Endothelial cell of umbilical vein (primary cell): ENCODE data around the gene AOX1. TPM values are rescaled to one million over a fixed set of nuclear protein-coding genes. Genes with fewer than 3 reads are reported as not detected.

ENCODE experiments used
- BruUV-seq: library from RNA; stranded (reverse); fragments of 400-500 nt; replicated peaks from 2 replicates; lab custom pipeline; 2021; lab: Mats Ljungman, UMichigan
- CTCF ChIA-PET: fragments of 300-600, 350-600 bp; sonication (Branson Sonifier 250); formaldehyde crosslinking; loops from one replicate; lab custom pipeline; 2021; ENCODE audit warnings: antibody characterized with exemption, inconsistent platforms; lab: Charles Lee
- POLR2A ChIA-PET: fragments of 300-600, 350-600 bp; sonication (Branson Sonifier 250); formaldehyde crosslinking; loops from one replicate; lab custom pipeline; 2021; ENCODE audit warnings: antibody characterized with exemption, inconsistent platforms; lab: Charles Lee
- DNase-seq: peaks from one replicate; pipeline ENCODE4 v3.0.0-alpha.2; 2011; ENCODE audit warnings: low read depth, low spot score
- FAIRE-seq: peaks from 2 replicates; lab custom pipeline; 2011; peaks lifted over from hg19 to GRCh38; lab: Jason Lieb, UNC
- H2AFZ ChIP-seq: 2 replicates; pipeline ENCODE4 v1.6.0; 2012; ENCODE audit warnings: low read depth, low read length, control low read depth, inconsistent platforms
- H3K27ac ChIP-seq: 2 replicates; pipeline ENCODE4 v1.5.1; 2011; ENCODE audit warnings: low read depth, mild to moderate bottlenecking, control low read depth, low read length, moderate library complexity; ENCODE audit not compliant: insufficient read depth
- H3K27me3 ChIP-seq, 2 experiments: 2 replicates each; pipeline versions ENCODE4 v1.6.0 to v1.6.1; 2011; ENCODE audit warnings: low read length in 2 of 2, mixed read lengths in 1 of 2; ENCODE audit not compliant: control insufficient read depth in 2 of 2, insufficient read depth in 2 of 2
- H3K36me3 ChIP-seq, 2 experiments: 2 replicates in 1 of 2; 3 replicates in 1 of 2; pipeline ENCODE4 v1.5.1; 2011; ENCODE audit warnings: low read length in 2 of 2, mild to moderate bottlenecking in 1 of 2, moderate library complexity in 1 of 2; ENCODE audit not compliant: control insufficient read depth in 2 of 2, insufficient read depth in 2 of 2; ENCODE audit errors: extremely low read depth in 1 of 2
- H3K4me1 ChIP-seq: 3 replicates; pipeline ENCODE4 v1.5.1; 2011; ENCODE audit warnings: mild to moderate bottlenecking, low read length; ENCODE audit not compliant: control insufficient read depth, insufficient read depth; ENCODE audit errors: extremely low read depth
- H3K4me2 ChIP-seq: 2 replicates; pipeline ENCODE4 v1.6.1; 2011; ENCODE audit warnings: low read length, control low read depth, mixed read lengths; ENCODE audit not compliant: insufficient read depth
- H3K4me3 ChIP-seq, 3 experiments: fragments of 200-600 bp in 1 of 3; sonication (generic), shearing (Covaris generic) in 1 of 3; replicated peaks in 1 of 3; 2 replicates each; pipeline ENCODE4 v1.5.1; 2011 to 2016; ENCODE audit warnings: control low read depth in 3 of 3, low read length in 3 of 3, mild to moderate bottlenecking in 2 of 3, inconsistent platforms in 1 of 3, low read depth in 1 of 3, moderate library complexity in 1 of 3; ENCODE audit not compliant: insufficient read depth in 1 of 3
- H3K79me2 ChIP-seq: 2 replicates; pipeline ENCODE4 v1.6.0; 2012; ENCODE audit warnings: low read length, inconsistent platforms; ENCODE audit not compliant: control insufficient read depth, insufficient read depth
- H3K9ac ChIP-seq: replicated peaks from 2 replicates; pipeline ENCODE3; 2011; ENCODE audit warnings: low read length, control low read depth; ENCODE audit not compliant: insufficient read depth; ENCODE audit errors: extremely low read depth
- H3K9me1 ChIP-seq: replicated peaks from 3 replicates; pipeline ENCODE4 v1.6.0; 2011; ENCODE audit warnings: mild to moderate bottlenecking, low read length; ENCODE audit not compliant: control insufficient read depth, insufficient read depth; ENCODE audit errors: extremely low read depth
- H3K9me3 ChIP-seq: replicated peaks from 2 replicates; pipeline ENCODE4 v1.5.1; 2012; ENCODE audit warnings: low read length, inconsistent platforms; ENCODE audit not compliant: control insufficient read depth, insufficient read depth
- H4K20me1 ChIP-seq: replicated peaks from 2 replicates; pipeline ENCODE3; 2011; ENCODE audit warnings: mild to moderate bottlenecking, low read length; ENCODE audit not compliant: control insufficient read depth, insufficient read depth; ENCODE audit errors: extremely low read depth
- EZH2 ChIP-seq: IDR thresholded peaks from 2 replicates; pipeline ENCODE4 v1.6.1; 2012; ENCODE audit warnings: borderline replicate concordance, low read depth, mild to moderate bottlenecking, moderate library complexity, low read length, inconsistent platforms; ENCODE audit not compliant: severe bottlenecking
- JUN ChIP-seq: IDR thresholded peaks from 2 replicates; pipeline ENCODE4 v1.6.1; 2011; ENCODE audit warnings: borderline replicate concordance, low read depth; ENCODE audit not compliant: insufficient read length, insufficient read depth
- POLR2A ChIP-seq: IDR thresholded peaks from 2 replicates; pipeline ENCODE4 v1.6.1; 2012; ENCODE audit warnings: low read depth, mild to moderate bottlenecking, control low read depth, low read length
- POLR2AphosphoS5 ChIP-seq: IDR thresholded peaks from 2 replicates; pipeline ENCODE4 v1.6.1; 2012; ENCODE audit warnings: low read depth, mild to moderate bottlenecking, control low read depth, low read length, moderate library complexity; ENCODE audit not compliant: insufficient read depth
- dilution Hi-C: fragments of 300-500 bp; cut with MboI; formaldehyde crosslinking; loops from one replicate; pipeline ENCODE4 v1.15.0; 2019; ENCODE audit warnings: low sequenced_read_pairs; ENCODE audit not compliant: extremely low pct_ligation_motif_present
- intact Hi-C: fragments of 100-400 bp; cut with micrococcal nuclease; formaldehyde crosslinking; loops from one replicate; pipeline ENCODE4 v1.10.0; 2022
- polyA plus RNA-seq, 4 experiments: library from polyadenylated mRNA; depleted of rRNA in 3 of 4; stranded (reverse) in 3 of 4; unstranded in 1 of 4; fragments of >200 nt; gene quantifications; 2 replicates each; pipeline versions ENCODE4 v1.2.1 to v1.2.3, GENCODE V29; 2011 to 2012; ENCODE audit warnings: missing spikeins in 1 of 4
- total RNA-seq: library from RNA; stranded (reverse); gene quantifications from 2 replicates; pipeline ENCODE4 v1.2.3, GENCODE V29; 2021
- TF ChIP-seq, protein P1 (sequence below), 2 donors: IDR thresholded peaks; 1 replicate in 1 of 2; 2 replicates in 1 of 2; pipeline ENCODE4 v1.5.1; 2011; ENCODE audit warnings: low read length in 2 of 2, mild to moderate bottlenecking in 2 of 2, moderate library complexity in 2 of 2, control low read depth in 1 of 2, inconsistent platforms in 1 of 2, low read depth in 1 of 2; ENCODE audit not compliant: insufficient read depth in 1 of 2; ENCODE audit errors: extremely low read depth in 1 of 2
- TF ChIP-seq, protein P2 (sequence below): IDR thresholded peaks from 2 replicates; pipeline ENCODE4 v1.6.1; 2011; ENCODE audit not compliant: insufficient read depth, insufficient read length

The AOX1 gene
- total and polyA plus RNA-seq, 2 donors (not counting 3 experiments of a cell fraction or from before 2014, with no cell fraction given) = 0.03 to 0.46 TPM

DNA sequence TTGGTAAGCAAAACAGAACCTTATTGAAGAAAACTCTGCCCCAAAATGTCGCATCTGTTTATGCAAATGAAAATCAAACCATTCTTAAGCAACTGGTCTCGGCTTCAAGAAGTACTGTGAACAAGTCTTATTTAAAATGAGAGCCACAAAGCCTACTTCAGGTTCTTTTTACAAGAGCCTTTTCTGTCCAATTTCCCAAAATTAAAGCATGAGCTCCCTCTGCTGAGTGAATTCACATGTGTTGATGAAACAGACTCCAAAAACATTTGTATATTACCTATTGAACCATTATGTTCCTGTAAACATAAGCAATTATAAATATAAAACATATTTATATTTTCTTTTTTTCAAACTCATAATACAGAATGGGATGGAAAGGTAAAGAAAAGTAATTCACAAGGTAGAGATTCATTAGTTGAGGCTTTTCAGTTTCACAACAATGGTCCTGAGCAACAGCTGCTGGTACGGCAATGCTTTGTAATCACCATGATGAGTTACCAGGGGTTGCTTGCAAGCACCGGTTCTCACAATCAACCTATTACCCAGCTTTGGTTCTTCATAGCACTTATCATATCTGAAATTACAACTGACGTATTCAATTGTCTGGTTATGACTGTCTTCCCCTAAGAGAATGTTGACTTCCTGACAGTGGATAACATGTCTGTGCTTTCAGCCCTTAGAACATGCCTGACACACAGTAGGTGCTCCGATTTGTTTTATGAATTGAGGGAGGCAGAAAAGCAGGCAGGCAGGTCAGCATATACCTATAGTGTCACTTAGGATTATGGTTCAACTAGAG lies 117.5 kb downstream of the AOX1 start:
- Histone ChIP-seq H3K4me1 (no peaks in the 10 kb centered on the region), H3K27me3 (peaks cover 16 to 22% of the 10 kb centered on the region in 2 experiments), H3K4me2 (no peak overlapping the region), H3K4me3 (no peak overlapping the region), H2AFZ (no peak overlapping the region), H4K20me1 (no peaks in the 10 kb centered on the region), H3K9me1 (no peaks in the 10 kb centered on the region), H3K9ac (no peak overlapping the region), H3K27ac (no peak overlapping the region), H3K36me3 (no peaks in the 10 kb centered on the region), H3K79me2 (no peaks in the 10 kb centered on the region), H3K9me3 (no peaks in the 10 kb centered on the region)
- DNase-seq (peak; percentile 58), FAIRE-seq (peak; percentile 46)
- POLR2A ChIA-PET = no interaction called here
- dilution Hi-C loops = no loop called here
- BruUV-seq = no TSS peak
- intact Hi-C loops = loop anchor here (1.0 kb wide), 5 partner anchors 125 to 730 kb away; no protein-coding TSS in a partner anchor
- no peak for TF ChIP-seq POLR2A
- TF ChIP-seq, protein P1, sequence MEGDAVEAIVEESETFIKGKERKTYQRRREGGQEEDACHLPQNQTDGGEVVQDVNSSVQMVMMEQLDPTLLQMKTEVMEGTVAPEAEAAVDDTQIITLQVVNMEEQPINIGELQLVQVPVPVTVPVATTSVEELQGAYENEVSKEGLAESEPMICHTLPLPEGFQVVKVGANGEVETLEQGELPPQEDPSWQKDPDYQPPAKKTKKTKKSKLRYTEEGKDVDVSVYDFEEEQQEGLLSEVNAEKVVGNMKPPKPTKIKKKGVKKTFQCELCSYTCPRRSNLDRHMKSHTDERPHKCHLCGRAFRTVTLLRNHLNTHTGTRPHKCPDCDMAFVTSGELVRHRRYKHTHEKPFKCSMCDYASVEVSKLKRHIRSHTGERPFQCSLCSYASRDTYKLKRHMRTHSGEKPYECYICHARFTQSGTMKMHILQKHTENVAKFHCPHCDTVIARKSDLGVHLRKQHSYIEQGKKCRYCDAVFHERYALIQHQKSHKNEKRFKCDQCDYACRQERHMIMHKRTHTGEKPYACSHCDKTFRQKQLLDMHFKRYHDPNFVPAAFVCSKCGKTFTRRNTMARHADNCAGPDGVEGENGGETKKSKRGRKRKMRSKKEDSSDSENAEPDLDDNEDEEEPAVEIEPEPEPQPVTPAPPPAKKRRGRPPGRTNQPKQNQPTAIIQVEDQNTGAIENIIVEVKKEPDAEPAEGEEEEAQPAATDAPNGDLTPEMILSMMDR (IDR thresholded peaks at IDR 0.05; ENCODE audit: extremely low read depth in 1 of 2, insufficient read depth in 1 of 2, low read depth in 1 of 2, low read length in 2 of 2) = peak; percentile 17 to 21
- CTCF ChIA-PET = interaction anchor here (0.8 to 7.6 kb wide), 29 partner anchors 10 to 1214 kb away, joined by 3 to 97 read pairs (median 4); partner anchors contain the start of genes AOX1 and BZW1

- no peak overlapping the region for H3K9ac ChIP-seq
- no peak for DNase-seq
- intact Hi-C loops = loop anchor here (1.0 kb wide), 5 partner anchors 126 to 731 kb away; no protein-coding TSS in a partner anchor
- H3K27me3 ChIP-seq = peaks cover 16 to 21% of the 10 kb centered on the region in 2 experiments
- POLR2A ChIA-PET = no interaction called here
- CTCF ChIA-PET = interaction anchor here (0.9 to 7.6 kb wide), 17 partner anchors 9 to 730 kb away, joined by 3 to 97 read pairs (median 7); no protein-coding TSS in a partner anchor
- no peak for FAIRE-seq
- no TSS peak for BruUV-seq
- H3K36me3 ChIP-seq = no peaks in the 10 kb centered on the region
- dilution Hi-C loops = no loop called here
- H3K4me3 ChIP-seq = no peak overlapping the region
- no peak overlapping the region for H2AFZ ChIP-seq
- H3K27ac ChIP-seq = no peak overlapping the region
- H3K9me3 ChIP-seq = no peaks in the 10 kb centered on the region
- TF ChIP-seq JUN (no peak), POLR2AphosphoS5 (no peak), EZH2 (no peak)
- TF ChIP-seq, protein P2, sequence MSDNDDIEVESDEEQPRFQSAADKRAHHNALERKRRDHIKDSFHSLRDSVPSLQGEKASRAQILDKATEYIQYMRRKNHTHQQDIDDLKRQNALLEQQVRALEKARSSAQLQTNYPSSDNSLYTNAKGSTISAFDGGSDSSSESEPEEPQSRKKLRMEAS = no peak
- no peaks in the 10 kb centered on the region for H3K4me1 ChIP-seq
- no peaks in the 10 kb centered on the region for H3K9me1 ChIP-seq
- no peaks in the 10 kb centered on the region for H3K79me2 ChIP-seq
- H3K4me2 ChIP-seq = no peak overlapping the region
- H4K20me1 ChIP-seq = no peaks in the 10 kb centered on the region
Observed at GRCh38 chr2:200703926-200704637, 118.3 kb downstream of the AOX1 start.
